Measurements from ENCODE around the gene DHX35. TPM values are rescaled to one million over a fixed set of nuclear protein-coding genes. Genes with fewer than 3 reads are reported as not detected.

Gene DHX35
- total and polyA plus RNA-seq, 9 donors = 11.2 to 14.5 (median 12.0) TPM

DNA sequence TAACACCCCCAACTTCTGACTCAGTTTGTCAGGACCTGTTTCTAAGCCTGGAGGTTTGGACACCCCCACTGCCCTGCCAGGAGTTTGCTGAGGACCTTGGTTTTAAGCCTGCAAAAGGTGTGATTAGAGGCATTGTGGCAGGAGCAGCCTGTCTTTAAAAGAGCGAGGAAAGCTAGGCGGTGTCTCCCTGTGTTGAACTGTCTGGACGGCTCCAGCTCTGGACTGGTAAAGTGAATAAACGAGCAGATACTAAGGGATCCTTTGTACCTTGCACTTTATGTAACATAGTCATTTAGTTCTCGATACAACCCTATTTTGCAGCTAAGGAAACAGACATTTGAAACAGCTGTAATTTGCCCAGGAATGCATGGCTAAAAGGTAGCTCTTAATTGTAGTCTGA lies 21.5 kb upstream of the DHX35 start:
- Histone ChIP-seq H3K9me3 (no peaks in the 10 kb centered on the region), H3K36me3 (no peaks in the 10 kb centered on the region), H3K4me3 (no peak overlapping the region), H3K4me1 (ENCODE audit: insufficient read depth) (no peaks in the 10 kb centered on the region), H3K27ac (no peak overlapping the region), H3K27me3 (no peaks in the 10 kb centered on the region)
- 91 to 95% (median 93%) methylated on average over 5 of the region's 5 CpGs for WGBS, 3 donors
- intact Hi-C loops (cut with DNase I) = no loop called here
- no peak for TF ChIP-seq POLR2A (IDR thresholded peaks at IDR 0.05)
- no peak for TF ChIP-seq CTCF (IDR thresholded peaks at IDR 0.05)
- TF ChIP-seq EP300 (IDR thresholded peaks at IDR 0.05) = no peak
- no peak for DNase-seq

GRCh38 chr20:38941726-38942389 lies 20.3 kb upstream of the DHX35 start:
- H3K4me1 ChIP-seq (ENCODE audit: insufficient read depth) = no peaks in the 10 kb centered on the region
- no peak overlapping the region for H3K4me3 ChIP-seq
- no peak overlapping the region for H3K27ac ChIP-seq
- H3K36me3 ChIP-seq = no peaks in the 10 kb centered on the region
- no peaks in the 10 kb centered on the region for H3K27me3 ChIP-seq
- 92 to 94% (median 93%) methylated on average over 5 of the region's 5 CpGs for WGBS, 3 donors
- no peaks in the 10 kb centered on the region for H3K9me3 ChIP-seq
- TF ChIP-seq CTCF (IDR thresholded peaks at IDR 0.05) = no peak
- TF ChIP-seq POLR2A (IDR thresholded peaks at IDR 0.05) = no peak
- no peak for TF ChIP-seq EP300 (IDR thresholded peaks at IDR 0.05)
- intact Hi-C loops (cut with DNase I) = no loop called here
- no peak for DNase-seq

- Histone ChIP-seq H3K36me3 (no peaks in the 10 kb centered on the region), H3K4me3 (no peak overlapping the region), H3K27me3 (no peaks in the 10 kb centered on the region), H3K27ac (no peak overlapping the region), H3K9me3 (no peaks in the 10 kb centered on the region), H3K4me1 (ENCODE audit: insufficient read depth) (no peaks in the 10 kb centered on the region)
- DNase-seq = no peak
- intact Hi-C loops (cut with DNase I) = no loop called here
- TF ChIP-seq POLR2A (IDR thresholded peaks at IDR 0.05) (no peak), CTCF (IDR thresholded peaks at IDR 0.05) (no peak)
- WGBS, 3 donors = 78 to 95% (median 93%) methylated on average over 3 of the region's 3 CpGs
Measured at GRCh38 chr20:38945012-38945411, 17.1 kb upstream of the DHX35 start.

- no peak overlapping the region for H3K27ac ChIP-seq
- intact Hi-C loops (cut with DNase I) = no loop called here
- no peak overlapping the region for H3K4me3 ChIP-seq
- DNase-seq = no peak
- no peaks in the 10 kb centered on the region for H3K4me1 ChIP-seq (ENCODE audit: insufficient read depth)
- no peak for TF ChIP-seq POLR2A (IDR thresholded peaks at IDR 0.05)
- no peak for TF ChIP-seq EP300 (IDR thresholded peaks at IDR 0.05)
- TF ChIP-seq CTCF (IDR thresholded peaks at IDR 0.05) = no peak
- H3K9me3 ChIP-seq = no peaks in the 10 kb centered on the region
- no peaks in the 10 kb centered on the region for H3K27me3 ChIP-seq
- 92 to 95% (median 95%) methylated on average over 3 of the region's 3 CpGs for WGBS, 3 donors
- no peaks in the 10 kb centered on the region for H3K36me3 ChIP-seq
Measured at GRCh38 chr20:38946836-38947235, 15.3 kb upstream of the DHX35 start.

Data from ovary (tissue), 9 donors.